NCI-H128 (cell line): ENCODE measurements around the gene KIAA1217.

Experiments used
- DNase-seq: peaks from one replicate; lab custom pipeline; 2025; ENCODE audit not compliant: unreplicated experiment; lab: John Stamatoyannopoulos, UW

Gene KIAA1217

GRCh38 chr10:24360282-24361127 is 151.6 kb downstream of the KIAA1217 start:
- peak; percentile 5 for DNase-seq

- no peak for DNase-seq
These were observed 154.1 kb downstream of the KIAA1217 start for GRCh38 chr10:24363070-24363469.

- DNase-seq: no peak
These were observed 158.8 kb downstream of the KIAA1217 start for GRCh38 chr10:24367688-24368087.

GRCh38 chr10:24370877-24371276 is 161.9 kb downstream of the KIAA1217 start:
- no peak for DNase-seq

- no peak for DNase-seq
These were observed 162.5 kb downstream of the KIAA1217 start for GRCh38 chr10:24371396-24371795.

- no peak for DNase-seq
These were observed 165.4 kb downstream of the KIAA1217 start for GRCh38 chr10:24374134-24374915.

GRCh38 chr10:24375510-24375909 is 166.6 kb downstream of the KIAA1217 start:
- DNase-seq: no peak

- no peak for DNase-seq
These were observed 167.8 kb downstream of the KIAA1217 start for GRCh38 chr10:24376731-24377130.

- no peak for DNase-seq
These were observed 169.4 kb downstream of the KIAA1217 start for GRCh38 chr10:24378126-24378920.

- DNase-seq: no peak
These were observed 172.5 kb downstream of the KIAA1217 start for GRCh38 chr10:24381235-24382010.

GRCh38 chr10:24382045-24382444 is 173.1 kb downstream of the KIAA1217 start:
- DNase-seq: no peak

- DNase-seq: no peak
These were observed 173.6 kb downstream of the KIAA1217 start for GRCh38 chr10:24382596-24382978.

- no peak for DNase-seq
These were observed 174.2 kb downstream of the KIAA1217 start for GRCh38 chr10:24382979-24383663.

GRCh38 chr10:24383681-24384106 is 174.8 kb downstream of the KIAA1217 start:
- DNase-seq: no peak

GRCh38 chr10:24384954-24385353 is 176.0 kb downstream of the KIAA1217 start:
- no peak for DNase-seq

- no peak for DNase-seq
These were observed 176.8 kb downstream of the KIAA1217 start for GRCh38 chr10:24385776-24386175.

GRCh38 chr10:24390146-24390700 is 181.3 kb downstream of the KIAA1217 start:
- DNase-seq: no peak

GRCh38 chr10:24390746-24391145 is 181.8 kb downstream of the KIAA1217 start:
- no peak for DNase-seq

GRCh38 chr10:24393201-24393600 is 184.3 kb downstream of the KIAA1217 start:
- no peak for DNase-seq
